Frontal cortex (tissue), 1 donor: ENCODE data around the gene TPH1. TPM values are rescaled to one million over a fixed set of nuclear protein-coding genes. Genes with fewer than 3 reads are reported as not detected.

Source experiments
- total RNA-seq: library from RNA; depleted of rRNA; stranded (reverse); fragments of >200 nt; gene quantifications from one replicate; pipeline ENCODE4 v1.2.3, GENCODE V29; 2014

Gene TPH1
- total RNA-seq, 1 donor from 2014 or later: 0.41 TPM

Other genes starting within 250 kb of the TPH1 start
- 65.2 TPM for gene SERGEF, start 33.2 kb downstream of the TPH1 start, total RNA-seq
- 29.3 TPM for gene SAAL1, start 59.8 kb upstream of the TPH1 start, total RNA-seq
- not detected for gene MRGPRX3, start 86.3 kb upstream of the TPH1 start, total RNA-seq
- not detected for gene MRGPRX4, start 126.6 kb upstream of the TPH1 start, total RNA-seq
- not detected for gene SAA4, start 190.5 kb upstream of the TPH1 start, total RNA-seq
- 0.41 TPM for gene SAA2, start 202.4 kb upstream of the TPH1 start, total RNA-seq
- not detected for gene SAA1, start 220.0 kb upstream of the TPH1 start, total RNA-seq